RPMI7951 (cell line): Measurements from ENCODE around the gene URB2. TPM values are rescaled to one million over a fixed set of nuclear protein-coding genes. Genes with fewer than 3 reads are reported as not detected.
"Not testable (repeated sequence)": the region's sequence is repeated elsewhere in the genome, so short reads cannot be mapped to it uniquely, and the experiment has no call there.

Experiments used
- DNase-seq: peaks from one replicate; pipeline ENCODE4 v3.0.0-alpha.2; 2012; ENCODE audit warnings: low read depth
- total RNA-seq: library from RNA; depleted of rRNA; stranded (reverse); fragments of >200 nt; shearing (Covaris generic); gene quantifications from 2 replicates; pipeline ENCODE4 v1.2.3, GENCODE V29; 2014

Gene URB2
- total RNA-seq, 1 experiment from 2014 or later: 4.7 TPM

- no peak for DNase-seq
These were observed 11.3 kb upstream of the URB2 start for GRCh38 chr1:229614701-229615100.

GRCh38 chr1:229617351-229618100 lies 8.5 kb upstream of the URB2 start:
- no peak for DNase-seq

GRCh38 chr1:229619002-229619401 lies 7.0 kb upstream of the URB2 start:
- no peak for DNase-seq

- DNase-seq: no peak
These were observed 6.4 kb upstream of the URB2 start for GRCh38 chr1:229619614-229620013.

- no peak for DNase-seq
These were observed 5.2 kb upstream of the URB2 start for GRCh38 chr1:229620876-229621275.

- peak; percentile 7 for DNase-seq
These were observed 4.4 kb upstream of the URB2 start for GRCh38 chr1:229621663-229622062.

- not testable (repeated sequence) for DNase-seq
These were observed 3.4 kb upstream of the URB2 start for GRCh38 chr1:229622641-229623120.

DNA sequence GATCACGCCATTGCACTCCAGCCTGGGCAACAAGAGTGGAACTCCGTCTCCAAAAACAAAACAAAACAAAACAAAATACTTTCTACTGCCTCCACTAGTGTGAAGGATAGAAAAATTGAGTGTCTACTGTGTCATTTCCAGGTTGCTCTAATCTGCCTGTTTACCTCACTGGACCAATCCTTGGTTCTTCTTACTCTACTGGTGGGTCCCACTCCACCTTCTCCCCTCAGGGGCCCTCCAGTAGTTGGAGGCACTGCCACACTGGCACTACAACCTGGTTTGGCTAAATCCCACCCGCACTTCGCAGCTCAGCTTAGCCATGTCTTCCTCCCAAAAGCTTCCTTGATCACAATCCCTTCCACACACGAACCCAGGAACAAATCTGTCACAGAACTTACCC lies 2.8 kb upstream of the URB2 start:
- no peak for DNase-seq

DNA sequence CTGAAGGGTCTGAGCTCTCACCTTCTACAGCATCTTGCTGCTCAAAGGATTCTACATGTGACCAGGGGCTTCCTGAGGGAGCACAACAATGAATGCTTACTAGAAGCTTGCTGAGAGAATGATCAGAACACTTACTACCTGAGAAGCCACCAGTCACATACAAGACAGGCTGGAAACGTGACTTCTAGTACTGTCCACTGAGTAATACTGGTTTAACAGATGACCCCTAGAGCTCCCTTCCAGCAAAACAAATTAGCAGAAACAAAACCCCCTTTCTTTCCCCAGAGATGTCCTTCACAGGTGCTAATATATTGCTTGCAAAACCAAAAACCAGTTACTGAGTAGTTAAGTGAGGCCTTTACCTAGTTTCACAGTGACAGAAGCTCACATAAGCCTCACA lies 2.2 kb upstream of the URB2 start:
- no peak for DNase-seq

- DNase-seq: no peak
These were observed 1.5 kb upstream of the URB2 start for GRCh38 chr1:229624521-229625070.

DNA sequence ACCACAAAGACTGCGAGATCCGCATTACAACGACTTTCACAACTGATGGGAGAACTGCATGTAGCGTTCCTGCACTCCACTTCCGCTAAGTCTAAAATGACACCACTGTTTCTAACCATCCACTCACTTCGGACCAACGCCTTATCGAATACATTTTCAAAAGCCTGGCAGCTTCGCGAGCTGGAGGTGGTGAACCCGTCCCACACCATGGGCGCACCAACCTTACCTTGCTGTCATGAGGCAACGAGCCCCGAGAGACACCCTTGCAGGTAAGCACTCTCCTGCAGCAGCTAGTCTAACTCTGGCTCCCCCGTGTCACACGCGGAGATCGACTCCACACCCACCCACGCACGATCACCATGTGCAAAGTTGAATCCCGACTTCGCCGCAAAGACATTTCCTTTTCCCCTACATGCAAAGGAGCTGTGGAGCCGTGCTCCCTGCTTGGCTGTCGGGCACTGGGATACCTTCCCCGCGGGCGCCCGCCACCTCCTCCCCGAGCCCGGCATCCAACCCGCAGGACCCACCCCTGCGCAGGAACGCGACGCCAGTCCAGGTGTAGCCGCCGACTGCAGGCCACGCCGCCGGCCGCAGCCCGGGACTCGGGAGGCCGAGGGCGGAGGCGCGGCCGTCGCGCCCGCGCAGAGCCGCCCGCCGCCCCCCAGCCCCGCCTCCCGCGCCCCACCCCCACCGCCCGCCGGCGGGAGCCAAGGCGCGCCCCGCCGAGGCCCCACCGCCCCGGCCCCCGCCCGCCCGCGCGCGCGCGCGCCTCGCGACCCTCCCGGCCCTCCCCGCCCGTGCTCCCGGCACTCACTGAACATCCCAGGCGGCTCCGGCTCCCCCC lies 754 bp upstream of the URB2 start:
- peak; percentile 31 for DNase-seq

GRCh38 chr1:229627003-229627402 lies 956 bp downstream of the URB2 start:
- DNase-seq: no peak

DNA sequence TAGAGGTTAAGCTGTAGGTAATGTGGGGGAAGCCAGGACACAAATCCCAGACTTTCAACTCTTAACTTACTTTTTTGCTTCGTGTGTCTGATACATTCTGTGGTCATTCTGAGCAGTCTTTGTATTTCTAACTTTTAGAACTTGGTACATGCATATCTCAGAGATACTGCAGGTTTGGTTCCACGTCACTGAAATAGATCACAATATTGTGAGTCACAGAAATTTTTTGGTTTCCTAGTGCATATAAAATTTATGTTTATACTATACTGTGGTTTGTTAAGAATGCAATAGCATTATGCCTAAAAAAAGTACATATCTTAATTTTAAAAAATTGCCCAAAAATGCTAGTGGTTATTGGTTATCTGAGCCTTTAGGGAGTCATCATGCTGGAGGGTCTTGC lies 3.2 kb downstream of the URB2 start:
- DNase-seq: no peak

GRCh38 chr1:229631148-229631547 lies 5.1 kb downstream of the URB2 start:
- no peak for DNase-seq

DNA sequence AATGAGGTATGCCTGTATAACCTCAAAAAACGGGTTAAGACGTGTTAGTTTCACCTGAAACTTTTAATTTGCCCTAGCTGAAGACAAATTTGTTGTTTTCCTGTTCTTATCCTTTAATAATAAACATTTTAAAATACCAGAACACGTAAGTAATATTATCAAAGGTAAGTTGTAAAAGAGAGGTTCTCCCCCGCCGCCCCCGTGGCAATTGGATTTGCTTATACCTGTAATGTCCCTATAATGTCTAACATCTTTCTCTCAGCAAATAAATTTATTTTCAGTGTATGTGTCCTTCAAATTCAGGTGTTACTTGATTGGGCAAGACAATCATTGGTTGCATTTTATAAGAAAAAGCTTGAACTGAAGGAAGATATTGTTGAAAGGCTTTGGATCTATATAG lies 5.9 kb downstream of the URB2 start:
- DNase-seq: no peak

DNA sequence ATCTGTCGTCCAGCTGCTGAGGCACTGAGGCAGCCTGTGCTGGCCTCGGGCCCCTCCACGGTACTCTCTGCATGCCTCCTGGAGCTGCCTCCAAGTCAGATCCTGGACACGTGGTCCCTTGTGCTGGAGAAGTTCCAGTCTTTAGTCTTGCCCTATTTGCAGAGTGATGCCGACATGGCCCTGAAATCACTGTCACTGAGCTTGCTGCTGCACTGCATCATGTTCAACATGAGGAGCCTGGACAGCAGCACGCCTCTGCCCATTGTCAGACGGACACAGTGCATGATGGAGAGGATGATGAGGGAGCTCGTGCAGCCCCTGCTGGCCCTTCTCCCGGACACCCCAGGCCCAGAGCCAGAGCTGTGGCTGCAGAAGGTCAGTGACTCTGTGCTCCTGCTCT lies 10.0 kb downstream of the URB2 start:
- DNase-seq: no peak

DNA sequence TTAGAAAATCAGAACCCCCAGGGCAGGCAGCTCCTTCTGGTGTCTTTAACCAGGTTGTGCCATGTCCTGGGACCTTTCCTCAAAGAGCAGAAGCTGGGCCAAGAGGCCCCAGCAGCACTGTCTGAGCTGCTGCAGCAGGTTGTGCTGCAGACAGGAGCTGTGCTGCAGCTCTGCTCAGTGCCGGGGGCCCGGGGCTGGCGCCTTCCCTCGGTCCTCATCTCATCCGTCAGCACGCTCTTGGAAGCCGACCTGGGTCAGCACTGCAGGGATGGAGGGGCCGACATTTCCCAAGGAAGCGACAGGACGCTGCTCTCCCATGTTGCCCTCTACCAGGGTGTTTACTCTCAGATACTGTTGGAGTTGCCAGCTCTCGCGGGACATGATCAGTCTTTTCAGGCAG lies 11.7 kb downstream of the URB2 start:
- DNase-seq: no peak

GRCh38 chr1:229640455-229640854 lies 14.4 kb downstream of the URB2 start:
- DNase-seq: no peak

DNA sequence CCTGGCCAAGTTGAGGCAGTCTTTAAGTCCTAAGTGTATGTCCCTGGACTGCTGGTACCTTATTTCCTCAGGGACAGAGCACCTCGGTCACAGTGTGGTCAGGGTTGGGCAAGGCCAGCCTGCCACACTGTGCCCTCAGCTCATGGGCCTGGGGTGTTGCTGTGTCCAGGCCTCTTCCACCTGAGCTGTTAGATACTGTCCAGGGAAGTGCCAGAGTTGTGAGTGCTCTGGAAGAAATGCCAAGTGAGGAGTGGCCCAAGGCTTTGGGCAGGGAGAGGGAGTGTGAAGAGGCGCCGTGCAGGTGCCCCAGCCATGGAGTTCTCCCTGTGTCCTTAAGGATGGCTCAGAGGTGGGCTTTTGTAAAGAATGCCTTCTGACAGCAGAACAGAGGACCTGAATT lies 15.3 kb downstream of the URB2 start:
- DNase-seq: no peak

GRCh38 chr1:229642376-229642775 lies 16.3 kb downstream of the URB2 start:
- no peak for DNase-seq

DNA sequence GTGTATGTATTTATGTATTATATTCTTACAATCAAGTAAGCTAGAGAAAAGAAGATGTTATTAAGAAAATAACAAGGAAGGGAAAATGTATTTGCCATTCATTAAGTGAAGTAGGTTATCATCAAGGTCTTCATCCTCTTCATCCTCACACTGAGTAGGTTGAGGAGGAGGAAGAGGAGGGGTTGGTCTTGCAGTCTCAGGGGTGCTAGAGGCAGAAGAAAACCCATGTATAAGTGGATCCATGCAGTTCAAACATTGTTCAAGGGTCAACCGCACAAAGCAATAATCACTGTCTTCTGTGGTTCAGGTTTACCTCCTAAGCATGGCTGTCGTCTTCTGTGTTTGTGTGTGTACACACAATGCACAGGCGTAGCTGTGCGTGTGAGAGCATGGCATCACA lies 16.9 kb downstream of the URB2 start:
- DNase-seq: no peak

DNA sequence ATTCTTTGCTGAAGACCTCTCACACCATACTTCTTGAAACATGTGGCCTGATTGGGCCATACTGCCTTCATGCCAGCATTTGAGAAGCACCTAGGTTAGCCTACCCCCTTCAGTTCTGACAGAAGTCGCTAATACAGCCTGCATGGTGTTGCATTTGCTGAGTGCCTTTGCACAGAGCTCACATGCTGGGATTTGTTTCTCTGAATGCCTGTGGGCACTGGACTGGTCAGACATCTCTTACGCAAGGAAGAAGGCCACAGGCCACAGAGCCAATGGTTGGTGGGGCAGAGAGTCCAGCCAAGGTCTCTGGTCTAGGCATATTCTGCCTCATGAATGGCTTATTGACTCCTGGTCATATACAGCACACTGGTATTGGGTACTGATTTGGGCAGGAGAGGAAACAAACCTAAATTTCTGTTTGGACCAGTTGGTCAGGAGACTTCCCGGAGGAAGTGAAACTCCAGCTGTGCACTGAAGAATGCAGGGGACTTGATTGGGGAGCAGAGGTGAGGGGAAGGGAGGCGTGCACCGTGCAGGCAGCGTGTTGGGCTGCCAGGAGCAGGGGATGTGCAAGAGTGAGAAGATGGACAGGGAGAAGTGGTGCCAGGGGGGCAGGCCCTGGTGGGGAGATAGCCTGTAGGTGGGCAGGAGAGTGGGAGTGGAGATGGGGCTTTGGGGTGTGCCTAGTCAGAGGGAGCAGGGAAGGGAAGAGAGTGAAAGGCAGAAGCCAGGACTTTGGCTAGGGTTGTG lies 18.1 kb downstream of the URB2 start:
- peak; percentile 8 for DNase-seq
